ENCODE data around the gene PWP1.

- TF ChIP-seq CTCF (conservative IDR thresholded peaks at IDR 0.05; ENCODE audit: low read depth, low read length) = no peak
- TF ChIP-seq EZH2 (IDR thresholded peaks at IDR 0.05; ENCODE audit: borderline replicate concordance, low read depth, low read length, poor library complexity, severe bottlenecking) = no peak
Measured at GRCh38 chr12:107645630-107646333, 39.8 kb upstream of the PWP1 start.
